ENCODE results near the gene RAI14. TPM values are rescaled to one million over a fixed set of nuclear protein-coding genes. Genes with fewer than 3 reads are reported as not detected.
"Not testable (repeated sequence)": the region's sequence is repeated elsewhere in the genome, so short reads cannot be mapped to it uniquely, and the experiment has no call there.

The RAI14 gene
- polyA plus RNA-seq, 3 donors, result 5.1 to 12.8 (median 9.6) TPM

DNA sequence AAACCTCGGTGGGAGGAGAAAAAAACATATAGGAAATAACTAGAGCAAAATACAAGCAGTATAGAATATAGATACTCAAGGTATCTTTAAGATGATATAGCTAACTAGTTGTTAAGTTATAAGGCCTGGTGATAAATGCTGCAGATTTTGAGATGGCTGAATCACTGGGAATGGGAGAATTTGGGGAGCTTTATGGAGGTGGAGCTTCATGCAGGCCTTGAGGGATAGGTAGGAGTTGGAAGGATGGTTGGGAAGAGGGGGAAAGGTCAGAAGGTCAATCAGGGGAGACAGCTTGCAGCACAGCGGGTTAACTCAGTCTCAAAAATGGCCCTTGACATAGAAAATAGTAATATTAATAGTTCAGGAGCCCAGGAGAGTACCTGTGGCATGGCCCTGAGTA is 34.8 kb downstream of the RAI14 start:
- no peak overlapping the region for H3K27ac ChIP-seq (ENCODE audit: low read depth, low read length)
- 77 to 94% (median 92%) methylated on average over 2 of the region's 2 CpGs for WGBS, 3 donors

- no peak overlapping the region for H3K27ac ChIP-seq (ENCODE audit: low read depth, low read length)
- WGBS, 3 donors, result 66 to 68% (median 67%) methylated on average over 6 of the region's 6 CpGs
Measured at GRCh38 chr5:34691326-34691725, 35.2 kb downstream of the RAI14 start.

- WGBS, 3 donors, result 96 to 98% (median 96%) methylated on average over 6 of the region's 6 CpGs
- no peak overlapping the region for H3K27ac ChIP-seq (ENCODE audit: low read depth, low read length)
Measured at GRCh38 chr5:34692786-34693185, 36.7 kb downstream of the RAI14 start.

- WGBS, 3 donors, result 83 to 88% (median 83%) methylated on average over 1 of the region's 1 CpG
- H3K27ac ChIP-seq (ENCODE audit: low read depth, low read length), result no peak overlapping the region
Measured at GRCh38 chr5:34694012-34694411, 37.9 kb downstream of the RAI14 start.

DNA sequence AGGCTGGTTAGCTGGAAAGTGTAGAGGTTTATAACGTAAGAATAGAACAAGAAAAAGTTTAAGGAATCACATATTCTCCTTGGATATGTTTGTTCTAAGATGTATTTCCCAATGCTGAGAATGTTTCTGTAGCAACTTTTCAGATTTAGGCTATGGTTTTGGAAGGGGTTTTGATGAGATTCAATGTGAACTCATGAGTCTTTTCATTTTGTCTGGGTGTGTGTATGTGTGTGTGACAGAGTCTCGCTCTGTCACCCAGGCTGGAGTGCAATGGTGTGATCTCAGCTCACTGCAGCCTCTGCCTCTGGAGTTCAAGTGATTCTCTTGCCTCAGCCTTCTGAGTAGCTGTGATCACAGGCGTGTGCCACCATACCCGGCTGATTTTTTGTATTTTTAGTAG is 38.6 kb downstream of the RAI14 start:
- H3K27ac ChIP-seq (ENCODE audit: low read depth, low read length), result no peak overlapping the region
- WGBS, 3 donors, result 84 to 91% (median 85%) methylated on average over 4 of the region's 4 CpGs

DNA sequence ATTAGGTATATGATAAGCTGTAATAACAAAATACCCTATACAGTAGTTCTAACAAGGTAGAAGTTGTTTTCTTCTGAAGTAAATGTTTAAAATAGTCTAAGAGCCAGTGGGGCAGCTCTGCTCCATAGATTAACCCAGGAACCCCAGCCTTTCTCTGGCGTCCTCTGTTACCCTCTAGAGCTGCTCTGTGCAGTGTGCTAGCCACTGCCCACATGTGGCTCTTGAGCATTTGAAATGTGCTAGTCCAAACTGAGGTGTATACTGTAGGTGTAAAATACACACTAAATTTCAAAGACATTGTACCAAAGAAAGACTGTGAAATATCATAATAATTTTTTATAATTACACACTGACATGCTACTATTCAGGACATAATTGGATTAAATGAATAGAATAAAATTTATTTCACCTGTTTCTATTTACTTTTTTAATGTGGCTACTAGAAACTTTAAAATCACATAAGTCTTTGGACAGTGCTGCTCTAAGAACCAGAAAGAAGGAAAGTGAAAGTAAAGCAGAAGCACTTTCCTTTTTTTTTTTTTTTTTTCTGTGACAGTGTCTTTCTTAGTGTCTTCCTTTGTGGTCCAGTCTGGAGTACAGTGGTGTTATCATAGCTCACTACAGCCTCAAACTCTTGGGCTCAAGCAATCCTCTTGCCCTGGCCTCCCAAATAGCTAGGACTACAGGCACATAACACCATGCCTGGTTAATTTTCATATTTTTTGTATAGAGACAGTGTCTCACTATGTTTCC is 39.3 kb downstream of the RAI14 start:
- no peak overlapping the region for H3K27ac ChIP-seq (ENCODE audit: low read depth, low read length)
- WGBS, 3 donors, result 82 to 91% (median 88%) methylated on average over 1 of the region's 1 CpG

GRCh38 chr5:34697308-34698108 is 41.4 kb downstream of the RAI14 start:
- WGBS, 3 donors, result 84 to 92% (median 87%) methylated on average over 3 of the region's 3 CpGs
- H3K27ac ChIP-seq (ENCODE audit: low read depth, low read length), result no peak overlapping the region

DNA sequence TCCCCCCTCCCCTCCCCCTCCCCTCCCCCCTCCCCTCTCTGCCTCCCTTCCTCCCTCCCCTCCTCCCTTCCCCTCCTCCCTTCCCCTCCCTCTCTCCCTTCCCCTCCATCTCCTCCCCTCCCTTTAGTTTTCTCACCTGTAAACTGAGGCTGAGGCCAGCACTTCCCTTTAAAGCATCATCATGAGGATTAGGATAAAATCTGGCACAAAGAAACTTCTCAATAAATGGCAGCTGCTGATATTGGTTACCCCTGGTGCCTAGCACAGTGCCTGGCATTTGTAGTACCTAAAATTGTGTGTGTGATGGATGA is 41.9 kb downstream of the RAI14 start:
- no peak overlapping the region for H3K27ac ChIP-seq (ENCODE audit: low read depth, low read length)

GRCh38 chr5:34698754-34699153 is 42.6 kb downstream of the RAI14 start:
- WGBS, 3 donors, result 88 to 95% (median 90%) methylated on average over 6 of the region's 6 CpGs
- H3K27ac ChIP-seq (ENCODE audit: low read depth, low read length), result no peak overlapping the region

GRCh38 chr5:34699155-34700077 is 43.3 kb downstream of the RAI14 start:
- 49 to 87% (median 83%) methylated on average over 9 of the region's 9 CpGs for WGBS, 3 donors
- H3K27ac ChIP-seq (ENCODE audit: low read depth, low read length), result no peak overlapping the region

GRCh38 chr5:34700078-34700452 is 43.9 kb downstream of the RAI14 start:
- WGBS, 3 donors, result 61 to 96% (median 96%) methylated on average over 2 of the region's 2 CpGs
- H3K27ac ChIP-seq (ENCODE audit: low read depth, low read length), result no peak overlapping the region

DNA sequence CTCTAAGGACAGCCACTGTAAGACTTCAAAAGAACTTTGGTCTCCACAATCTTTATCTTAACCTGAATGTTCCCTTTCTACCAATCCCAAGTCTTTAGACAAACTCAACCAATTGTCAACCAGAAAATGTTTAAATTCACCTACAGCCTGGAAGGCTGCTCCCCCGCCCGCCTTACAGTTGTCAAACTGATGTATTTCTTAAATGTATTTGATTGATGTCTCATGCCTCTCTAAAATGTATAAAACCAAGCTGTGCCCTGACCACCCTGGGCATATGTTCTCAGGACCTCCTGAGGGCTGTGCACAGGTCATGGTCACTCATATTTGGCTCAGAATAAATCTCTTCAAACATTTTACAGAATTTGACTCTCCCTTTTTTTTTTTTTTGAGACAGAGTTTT is 45.3 kb downstream of the RAI14 start:
- WGBS, 3 donors, result 97 to 98% (median 98%) methylated on average over 2 of the region's 2 CpGs

GRCh38 chr5:34703767-34704713 is 47.9 kb downstream of the RAI14 start:
- WGBS, 3 donors, result 91 to 94% (median 92%) methylated on average over 10 of the region's 10 CpGs
- H3K27ac ChIP-seq (ENCODE audit: low read depth, low read length), result no peak overlapping the region

More for the DNA sequence above, 45.3 kb downstream of the RAI14 start:
- H3K27ac ChIP-seq (ENCODE audit: low read depth, low read length), result not testable (repeated sequence)

DNA sequence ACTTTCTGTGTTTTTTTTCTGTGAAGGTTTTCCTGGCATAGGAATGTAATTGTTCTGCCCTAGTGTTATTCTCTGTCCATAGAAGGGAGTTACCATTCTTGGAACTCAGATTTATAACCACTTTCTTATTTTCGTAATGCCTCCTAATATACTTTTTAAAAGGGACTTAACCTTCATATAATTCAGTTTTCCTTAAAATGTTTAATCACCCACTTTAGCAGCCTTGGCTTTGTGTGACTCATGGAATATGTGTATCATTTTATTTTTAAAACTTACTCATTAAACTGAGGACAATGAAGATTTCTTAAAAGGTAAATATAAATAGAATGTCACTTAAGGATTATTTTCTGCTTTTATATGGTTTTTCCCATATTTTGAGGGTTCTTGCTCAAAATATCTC is 50.0 kb downstream of the RAI14 start:
- 35 to 83% (median 53%) methylated on average over 1 of the region's 1 CpG for WGBS, 3 donors
- H3K27ac ChIP-seq (ENCODE audit: low read depth, low read length), result no peak overlapping the region

DNA sequence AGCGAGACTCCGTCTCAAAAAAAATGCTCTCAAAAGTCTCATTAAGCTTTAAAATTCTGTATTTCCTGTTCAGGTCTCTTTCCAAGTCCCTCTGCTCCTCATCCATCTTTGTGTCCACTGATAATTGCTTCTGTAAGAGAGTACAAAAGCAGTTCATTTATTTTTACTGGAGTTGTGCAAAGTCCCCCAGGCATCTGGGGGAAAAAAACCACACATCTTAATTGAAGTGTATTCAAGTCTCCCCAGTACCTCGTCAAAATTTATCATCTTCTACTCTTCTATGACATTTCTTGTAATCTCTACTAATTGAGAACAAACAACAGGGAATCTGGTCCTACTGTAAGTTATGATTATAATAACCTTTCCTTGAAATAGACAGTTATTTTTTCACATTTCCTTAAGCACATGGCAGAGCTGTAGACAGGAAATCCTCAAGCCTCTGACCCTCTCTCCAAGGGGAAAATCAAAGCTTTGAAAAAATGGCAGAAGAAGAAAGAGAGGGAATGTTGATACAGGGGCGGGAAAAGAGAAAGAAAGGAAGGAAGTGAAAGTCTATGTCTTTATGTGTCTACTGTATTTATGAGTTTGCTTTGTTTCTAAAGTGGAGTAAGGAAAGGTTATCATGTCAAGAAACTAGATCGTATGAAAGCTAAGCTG is 51.5 kb downstream of the RAI14 start:
- 53 to 77% (median 66%) methylated on average over 5 of the region's 5 CpGs for whole genome bisulfite sequencing, 3 donors
- H3K27ac ChIP-seq (ENCODE audit: low read depth, low read length), result no peak overlapping the region

DNA sequence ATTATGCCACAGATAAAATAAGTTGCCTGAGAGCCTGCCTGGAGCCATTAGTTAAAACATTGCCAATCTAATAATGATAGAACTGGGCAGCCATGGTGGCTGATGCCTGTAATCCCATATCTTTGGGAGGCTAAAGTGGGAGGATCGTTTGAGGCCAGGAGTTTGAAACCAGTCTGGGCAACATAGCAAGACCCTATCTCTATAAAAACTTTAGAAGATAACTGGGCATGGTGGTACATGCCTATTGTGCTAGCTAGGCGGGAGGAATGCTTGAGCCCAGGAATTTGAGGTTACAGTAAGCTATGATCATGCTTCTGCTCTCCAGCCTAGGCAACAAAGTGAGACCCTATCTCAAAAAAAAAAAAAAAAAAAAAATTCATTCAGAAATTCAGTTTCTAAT is 52.6 kb downstream of the RAI14 start:
- H3K27ac ChIP-seq (ENCODE audit: low read depth, low read length), result no peak overlapping the region
- WGBS, 3 donors, result 90 to 100% (median 92%) methylated on average over 2 of the region's 2 CpGs

- no peak overlapping the region for H3K27ac ChIP-seq (ENCODE audit: low read depth, low read length)
- WGBS, 3 donors, result 69 to 81% (median 73%) methylated on average over 6 of the region's 6 CpGs
Measured at GRCh38 chr5:34709861-34710673, 53.9 kb downstream of the RAI14 start.

Measured in adipose tissue (tissue), 3 donors.